ENCODE data around the gene WFDC10A. TPM values are rescaled to one million over a fixed set of nuclear protein-coding genes. Genes with fewer than 3 reads are reported as not detected.

Gene WFDC10A
- total and polyA plus RNA-seq, 10 of the 15 experiments (the other 5 are each of a cell fraction or from before 2014, with no cell fraction given), result not detected

GRCh38 chr20:45647441-45648050 lies 18.0 kb downstream of the WFDC10A start:
- no peaks in the 10 kb centered on the region for H3K9me3 ChIP-seq (replicated peaks; ENCODE audit: control insufficient read depth, insufficient read depth, low read length)
- no peak overlapping the region for H2AFZ ChIP-seq (ENCODE audit: control insufficient read depth, low read depth, low read length)
- SMC1A ChIA-PET (ENCODE audit: uncharacterized antibody, unreplicated experiment), result no interaction called here
- intact Hi-C loops (cut with micrococcal nuclease; ENCODE audit: unreplicated experiment), result no loop called here
- no peak overlapping the region for H3K4me2 ChIP-seq (ENCODE audit: control insufficient read depth, insufficient read depth)
- H3K9ac ChIP-seq (ENCODE audit: control insufficient read depth, insufficient read depth, low read length), result no peak overlapping the region
- POLR2A ChIA-PET, result no interaction called here
- no peaks in the 10 kb centered on the region for H3K27me3 ChIP-seq (replicated peaks in 1 of 2; ENCODE audit: control insufficient read depth in 2 of 2, insufficient read depth in 2 of 2, low read length in 1 of 2)
- no TSS peak for BruUV-seq (replicated peaks)
- H3K4me3 ChIP-seq, result no peak overlapping the region
- no peaks in the 10 kb centered on the region for H3K4me1 ChIP-seq (ENCODE audit: control insufficient read depth, insufficient read depth, low read length)
- H3K79me2 ChIP-seq (ENCODE audit: control insufficient read depth, insufficient read depth, low read length), result no peaks in the 10 kb centered on the region
- no peak overlapping the region for H3K27ac ChIP-seq (ENCODE audit: control insufficient read depth, insufficient read depth)
- no peaks in the 10 kb centered on the region for H4K20me1 ChIP-seq (ENCODE audit: control insufficient read depth, insufficient read depth)
- RAD21 ChIA-PET (ENCODE audit: unreplicated experiment), result no interaction called here
- no peak for FAIRE-seq
- in situ Hi-C loops (cut with MboI), result no loop called here
- no peaks in the 10 kb centered on the region for H3K36me3 ChIP-seq (ENCODE audit: control insufficient read depth in 2 of 2, insufficient read depth in 2 of 2, low read length in 1 of 2)
- CTCF ChIA-PET, result interaction anchor here (0.7 to 1.0 kb wide), 2 partner anchors 18 to 450 kb away, joined by 3 read pairs; partner anchors contain the start of gene WFDC10A
- 0% methylated on average over 1 of the region's 1 CpG for WGBS (ENCODE audit: insufficient coverage, insufficient replicate concordance, low lambda C conversion rate, missing lambda C conversion rate)
- no peak for DNase-seq (ENCODE audit: low read depth, low spot score)
- TF ChIP-seq EGR1 (IDR thresholded peaks at IDR 0.05; ENCODE audit: borderline replicate concordance in 1 of 2, low read depth in 2 of 2, low read length in 2 of 2), result no peak
- no peak for ATAC-seq

- Histone ChIP-seq H3K4me2 (ENCODE audit: control insufficient read depth, insufficient read depth) (no peak overlapping the region), H3K9me3 (replicated peaks; ENCODE audit: control insufficient read depth, insufficient read depth, low read length) (no peaks in the 10 kb centered on the region), H4K20me1 (ENCODE audit: control insufficient read depth, insufficient read depth) (no peaks in the 10 kb centered on the region), H3K27me3 (replicated peaks in 1 of 2; ENCODE audit: control insufficient read depth in 2 of 2, insufficient read depth in 2 of 2, low read length in 1 of 2) (no peaks in the 10 kb centered on the region), H3K4me1 (ENCODE audit: control insufficient read depth, insufficient read depth, low read length) (no peaks in the 10 kb centered on the region), H3K4me3 (no peak overlapping the region), H3K27ac (ENCODE audit: control insufficient read depth, insufficient read depth) (no peak overlapping the region), H2AFZ (ENCODE audit: control insufficient read depth, low read depth, low read length) (no peak overlapping the region), H3K36me3 (ENCODE audit: control insufficient read depth in 2 of 2, insufficient read depth in 2 of 2, low read length in 1 of 2) (no peaks in the 10 kb centered on the region), H3K79me2 (ENCODE audit: control insufficient read depth, insufficient read depth, low read length) (no peaks in the 10 kb centered on the region), H3K9ac (ENCODE audit: control insufficient read depth, insufficient read depth, low read length) (no peak overlapping the region)
- SMC1A ChIA-PET (ENCODE audit: uncharacterized antibody, unreplicated experiment), result no interaction called here
- 51% methylated on average over 6 of the region's 6 CpGs for WGBS (ENCODE audit: insufficient coverage, insufficient replicate concordance, low lambda C conversion rate, missing lambda C conversion rate)
- ATAC-seq (no peak), DNase-seq (ENCODE audit: low read depth, low spot score) (no peak), FAIRE-seq (no peak)
- in situ Hi-C loops (cut with MboI) (no loop called here), intact Hi-C loops (cut with micrococcal nuclease; ENCODE audit: unreplicated experiment) (no loop called here)
- CTCF ChIA-PET, result no interaction called here
- RAD21 ChIA-PET (ENCODE audit: unreplicated experiment), result interaction anchor here (0.6 kb wide), 1 partner anchor 121 kb away, joined by 3 read pairs; no protein-coding TSS in a partner anchor
- POLR2A ChIA-PET, result no interaction called here
- no TSS peak for BruUV-seq (replicated peaks)
- no peak for TF ChIP-seq TCF3 (IDR thresholded peaks at IDR 0.05; ENCODE audit: borderline replicate concordance, insufficient read depth, low read depth, low read length)
- no peak for TF ChIP-seq PAX8 (IDR thresholded peaks at IDR 0.05)
- TF ChIP-seq MXI1 (IDR thresholded peaks at IDR 0.05; ENCODE audit: low read depth, low read length), result no peak
- TF ChIP-seq NFXL1 (IDR thresholded peaks at IDR 0.05; ENCODE audit: borderline replicate concordance), result no peak
- no peak for TF ChIP-seq SMAD5 (IDR thresholded peaks at IDR 0.05; ENCODE audit: low read depth)
- TF ChIP-seq, protein P1, sequence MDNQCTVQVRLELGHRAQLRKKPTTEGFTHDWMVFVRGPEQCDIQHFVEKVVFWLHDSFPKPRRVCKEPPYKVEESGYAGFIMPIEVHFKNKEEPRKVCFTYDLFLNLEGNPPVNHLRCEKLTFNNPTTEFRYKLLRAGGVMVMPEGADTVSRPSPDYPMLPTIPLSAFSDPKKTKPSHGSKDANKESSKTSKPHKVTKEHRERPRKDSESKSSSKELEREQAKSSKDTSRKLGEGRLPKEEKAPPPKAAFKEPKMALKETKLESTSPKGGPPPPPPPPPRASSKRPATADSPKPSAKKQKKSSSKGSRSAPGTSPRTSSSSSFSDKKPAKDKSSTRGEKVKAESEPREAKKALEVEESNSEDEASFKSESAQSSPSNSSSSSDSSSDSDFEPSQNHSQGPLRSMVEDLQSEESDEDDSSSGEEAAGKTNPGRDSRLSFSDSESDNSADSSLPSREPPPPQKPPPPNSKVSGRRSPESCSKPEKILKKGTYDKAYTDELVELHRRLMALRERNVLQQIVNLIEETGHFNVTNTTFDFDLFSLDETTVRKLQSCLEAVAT (IDR thresholded peaks at IDR 0.05), result no peak
- TF ChIP-seq EP300 (IDR thresholded peaks at IDR 0.05; ENCODE audit: borderline replicate concordance in 1 of 2, control insufficient read depth in 1 of 2, low read depth in 2 of 2, low read length in 2 of 2), result no peak
- TF ChIP-seq, protein P2, sequence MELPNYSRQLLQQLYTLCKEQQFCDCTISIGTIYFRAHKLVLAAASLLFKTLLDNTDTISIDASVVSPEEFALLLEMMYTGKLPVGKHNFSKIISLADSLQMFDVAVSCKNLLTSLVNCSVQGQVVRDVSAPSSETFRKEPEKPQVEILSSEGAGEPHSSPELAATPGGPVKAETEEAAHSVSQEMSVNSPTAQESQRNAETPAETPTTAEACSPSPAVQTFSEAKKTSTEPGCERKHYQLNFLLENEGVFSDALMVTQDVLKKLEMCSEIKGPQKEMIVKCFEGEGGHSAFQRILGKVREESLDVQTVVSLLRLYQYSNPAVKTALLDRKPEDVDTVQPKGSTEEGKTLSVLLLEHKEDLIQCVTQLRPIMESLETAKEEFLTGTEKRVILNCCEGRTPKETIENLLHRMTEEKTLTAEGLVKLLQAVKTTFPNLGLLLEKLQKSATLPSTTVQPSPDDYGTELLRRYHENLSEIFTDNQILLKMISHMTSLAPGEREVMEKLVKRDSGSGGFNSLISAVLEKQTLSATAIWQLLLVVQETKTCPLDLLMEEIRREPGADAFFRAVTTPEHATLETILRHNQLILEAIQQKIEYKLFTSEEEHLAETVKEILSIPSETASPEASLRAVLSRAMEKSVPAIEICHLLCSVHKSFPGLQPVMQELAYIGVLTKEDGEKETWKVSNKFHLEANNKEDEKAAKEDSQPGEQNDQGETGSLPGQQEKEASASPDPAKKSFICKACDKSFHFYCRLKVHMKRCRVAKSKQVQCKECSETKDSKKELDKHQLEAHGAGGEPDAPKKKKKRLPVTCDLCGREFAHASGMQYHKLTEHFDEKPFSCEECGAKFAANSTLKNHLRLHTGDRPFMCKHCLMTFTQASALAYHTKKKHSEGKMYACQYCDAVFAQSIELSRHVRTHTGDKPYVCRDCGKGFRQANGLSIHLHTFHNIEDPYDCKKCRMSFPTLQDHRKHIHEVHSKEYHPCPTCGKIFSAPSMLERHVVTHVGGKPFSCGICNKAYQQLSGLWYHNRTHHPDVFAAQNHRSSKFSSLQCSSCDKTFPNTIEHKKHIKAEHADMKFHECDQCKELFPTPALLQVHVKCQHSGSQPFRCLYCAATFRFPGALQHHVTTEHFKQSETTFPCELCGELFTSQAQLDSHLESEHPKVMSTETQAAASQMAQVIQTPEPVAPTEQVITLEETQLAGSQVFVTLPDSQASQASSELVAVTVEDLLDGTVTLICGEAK (IDR thresholded peaks at IDR 0.05; ENCODE audit: borderline replicate concordance), result no peak
Measured at GRCh38 chr20:45649312-45649863, 19.8 kb downstream of the WFDC10A start.
